ENCODE data around the gene DUS1L.

DUS1L gene

GRCh38 chr17:82076018-82076784 is 10.6 kb upstream of the DUS1L start:
- DNase-seq: no peak

GRCh38 chr17:82073446-82073845 is 7.8 kb upstream of the DUS1L start:
- no peak for DNase-seq

- DNase-seq: no peak
Measured at GRCh38 chr17:82072827-82073226, 7.2 kb upstream of the DUS1L start.

DNA sequence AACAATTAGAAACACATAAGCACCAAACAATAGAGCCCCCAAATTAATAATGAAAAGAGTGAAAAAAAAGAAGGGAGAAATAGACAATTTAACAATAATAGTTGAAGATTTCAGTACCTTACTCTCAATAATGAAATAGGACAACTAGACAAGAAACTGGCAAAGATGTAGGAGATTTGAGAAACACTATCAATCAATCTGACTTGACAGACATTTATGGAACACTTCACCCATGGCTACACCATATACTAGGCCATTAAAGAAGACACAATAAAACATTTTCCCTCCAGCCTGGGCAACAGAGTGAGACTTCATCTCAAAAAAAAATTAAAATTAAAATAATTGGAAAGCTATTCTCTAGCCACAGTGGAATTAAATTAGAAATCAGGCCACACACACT is 5.0 kb upstream of the DUS1L start:
- no peak for DNase-seq

GRCh38 chr17:82065193-82065637 is 389 bp downstream of the DUS1L start:
- peak; percentile 37 for DNase-seq

DNA sequence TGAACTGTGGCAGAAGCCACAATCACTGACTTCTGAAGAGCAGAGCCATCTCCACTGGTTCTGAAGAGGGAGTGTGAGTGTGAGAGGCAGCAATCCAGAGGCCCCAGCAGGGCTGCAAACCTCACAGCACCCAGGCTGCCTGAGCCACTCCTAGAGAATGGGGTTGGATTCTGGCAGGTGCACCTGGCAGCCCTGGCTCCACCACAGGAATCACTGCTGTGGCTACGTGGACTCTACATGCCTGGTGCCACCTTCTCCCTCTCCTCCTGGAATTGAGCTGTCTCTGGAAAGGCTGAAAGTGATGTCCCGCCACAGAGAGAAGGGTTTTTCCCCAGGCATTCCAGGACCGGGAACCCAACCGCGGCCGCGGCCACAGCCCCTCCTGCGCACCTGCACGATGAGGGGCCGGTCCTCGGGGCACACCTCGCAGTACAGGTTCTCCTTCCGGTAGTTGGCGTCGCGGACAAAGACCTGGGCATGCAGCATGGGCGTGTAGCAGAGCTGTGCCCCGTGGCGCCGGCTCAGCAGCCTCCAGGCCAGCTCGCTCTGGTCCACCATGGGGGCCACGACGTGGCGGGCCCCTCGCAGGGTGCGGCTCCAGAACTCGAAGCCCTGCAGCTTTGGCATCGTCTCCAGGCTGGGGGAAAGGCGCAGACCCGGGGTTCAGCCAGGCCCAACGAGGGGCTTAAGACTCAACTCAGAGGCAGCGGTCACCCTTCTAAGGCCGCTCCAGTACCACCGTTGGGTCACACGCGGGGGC is 991 bp downstream of the DUS1L start:
- no peak for DNase-seq

- DNase-seq: no peak
Measured at GRCh38 chr17:82063424-82064415, 1.9 kb downstream of the DUS1L start.

DNA sequence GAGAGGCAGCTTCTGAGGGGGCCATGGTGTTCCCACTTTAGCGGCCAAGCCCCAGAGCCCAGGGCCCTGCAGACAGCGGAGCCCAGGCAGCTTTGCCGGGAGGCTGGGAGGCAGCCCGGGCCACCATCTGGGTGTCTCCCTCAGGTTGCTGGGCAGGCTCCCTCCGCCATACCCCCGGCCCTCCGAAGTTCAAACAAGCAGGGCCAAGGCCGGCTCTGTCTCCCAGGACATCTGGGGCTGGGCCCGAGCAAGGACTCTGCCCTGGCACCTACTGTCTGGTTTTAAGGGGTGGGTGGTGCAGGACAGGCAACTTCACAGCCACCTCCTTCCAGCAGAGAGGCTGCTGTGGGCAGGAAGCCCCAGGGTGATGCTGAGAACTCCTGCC is 2.6 kb downstream of the DUS1L start:
- no peak for DNase-seq

DNA sequence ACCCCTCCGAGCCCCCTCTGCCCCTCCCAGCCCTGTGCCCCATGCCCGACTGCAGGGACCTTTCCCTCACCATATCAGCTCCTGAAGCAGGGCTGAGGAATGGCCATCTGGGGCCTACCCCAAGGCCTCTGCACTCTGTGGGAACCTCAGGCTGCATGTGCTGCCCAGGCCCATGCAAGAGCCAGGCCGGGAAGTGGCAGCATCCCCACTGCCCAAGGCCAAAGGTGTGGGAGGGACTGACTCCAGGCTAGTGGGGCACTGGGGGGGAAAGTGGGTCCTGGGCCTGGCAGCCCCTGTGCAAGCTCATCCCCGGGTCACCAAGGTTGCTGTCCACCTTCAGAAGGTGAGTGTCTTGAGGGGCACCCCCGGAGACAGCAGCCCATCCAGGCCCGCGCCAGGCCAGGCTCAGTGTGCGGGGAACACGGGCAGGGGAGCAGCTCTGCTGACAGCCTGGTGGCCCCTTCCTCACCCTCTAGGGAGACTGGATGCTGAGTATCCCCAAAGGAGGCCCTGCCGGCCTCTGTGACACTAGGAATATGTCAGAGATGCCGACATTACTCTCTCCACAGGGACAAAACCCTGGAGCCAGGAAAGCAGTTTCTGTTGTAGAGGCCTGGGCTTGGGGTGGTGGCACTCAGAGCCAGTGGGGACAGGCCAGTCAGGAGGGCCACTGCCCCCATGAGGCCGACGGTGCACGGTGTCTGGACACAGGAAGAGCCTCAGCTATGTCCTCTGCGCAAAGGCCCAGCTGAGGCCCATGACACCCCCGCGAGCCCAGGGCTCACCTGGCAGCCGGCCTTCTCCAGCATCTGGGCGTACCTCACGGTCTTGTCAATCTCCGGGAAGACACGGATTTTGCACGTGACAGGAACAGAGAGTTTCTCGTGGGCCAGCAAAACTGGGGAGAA is 3.3 kb downstream of the DUS1L start:
- DNase-seq: no peak

GRCh38 chr17:82061047-82061925 is 4.3 kb downstream of the DUS1L start:
- DNase-seq: no peak

GRCh38 chr17:82060614-82061013 is 5.0 kb downstream of the DUS1L start:
- no peak for DNase-seq

DNA sequence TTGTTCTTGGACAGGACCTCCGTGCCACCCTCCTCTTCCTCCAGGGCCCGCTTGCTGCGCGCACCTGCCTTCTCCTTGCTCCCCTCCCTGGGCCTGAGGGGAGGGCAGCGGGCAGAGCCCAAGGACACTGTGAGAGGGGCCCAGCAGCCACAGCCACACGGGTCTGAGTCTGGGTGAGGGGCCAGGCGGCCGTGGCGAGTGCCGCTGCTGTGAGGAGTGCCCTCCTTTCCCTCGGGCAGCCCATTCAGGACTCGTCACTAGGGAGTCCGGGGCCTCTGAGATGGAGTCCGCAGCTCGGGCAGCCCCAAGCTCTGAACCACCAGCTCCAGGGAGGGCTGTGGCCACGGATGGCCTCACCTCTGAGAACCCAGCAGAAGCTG is 5.6 kb downstream of the DUS1L start:
- no peak for DNase-seq

- DNase-seq: no peak
Measured at GRCh38 chr17:82059272-82060000, 6.2 kb downstream of the DUS1L start.

DNA sequence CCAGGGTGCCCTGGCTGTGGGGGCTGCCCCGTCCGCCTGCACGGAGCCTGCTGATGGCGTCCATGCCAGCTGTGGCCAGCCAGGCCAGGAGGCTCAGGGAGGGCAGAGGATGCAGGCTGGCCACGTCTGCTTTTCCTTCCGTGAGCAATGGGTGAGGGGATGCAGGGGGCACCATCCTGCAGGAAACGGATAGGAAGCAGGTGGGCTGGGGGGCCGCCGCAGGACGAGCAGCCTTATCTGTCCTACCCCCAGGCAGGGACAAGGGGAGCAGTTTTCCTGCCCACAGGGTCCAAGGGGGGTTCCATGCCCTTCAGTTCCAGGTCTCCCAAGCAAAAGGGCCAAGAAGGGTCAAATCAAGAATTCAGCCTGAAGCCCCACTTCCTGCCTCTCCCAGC is 6.8 kb downstream of the DUS1L start:
- DNase-seq: no peak

- no peak for DNase-seq
Measured at GRCh38 chr17:82058230-82058854, 7.3 kb downstream of the DUS1L start.

GRCh38 chr17:82056729-82057621 is 8.6 kb downstream of the DUS1L start:
- no peak for DNase-seq

GRCh38 chr17:82055965-82056728 is 9.5 kb downstream of the DUS1L start:
- DNase-seq: no peak

All from inflammatory macrophage treated with lipopolysaccharide for 4 hours (primary cell).